Lung (tissue), 12 donors: ENCODE measurements around the gene LIPA. TPM values are rescaled to one million over a fixed set of nuclear protein-coding genes. Genes with fewer than 3 reads are reported as not detected.

Experiments used
- ATAC-seq: fragments of 200-7000 bp; cut with Tn5 transposase; one replicate; pipeline ENCODE4 v1.9.1; 2020; ENCODE audit warnings: moderate number of reproducible peaks; ENCODE audit not compliant: insufficient read depth, low FRiP score
- DNase-seq, 3 donors: peaks; one replicate each; pipeline ENCODE4 v3.0.0-alpha.2; 2013 to 2017
- H3K27ac ChIP-seq, 2 donors: one replicate each; pipeline ENCODE4 v1.5.1; 2013; ENCODE audit warnings: mild to moderate bottlenecking in 2 of 2, moderate library complexity in 2 of 2, control low read depth in 1 of 2, inconsistent platforms in 1 of 2, low read depth in 1 of 2, low read length in 1 of 2
- H3K27me3 ChIP-seq, 3 donors: one replicate each; pipeline ENCODE4 v1.5.1; 2013; ENCODE audit warnings: low read length in 2 of 3; ENCODE audit not compliant: control insufficient read depth in 3 of 3, insufficient read depth in 3 of 3
- H3K36me3 ChIP-seq, 4 donors: one replicate each; pipeline ENCODE4 v1.5.1; 2013; ENCODE audit warnings: low read length in 4 of 4, mild to moderate bottlenecking in 1 of 4, moderate library complexity in 1 of 4; ENCODE audit not compliant: control insufficient read depth in 4 of 4, insufficient read depth in 4 of 4
- H3K4me1 ChIP-seq, 5 donors: one replicate each; pipeline ENCODE4 v1.5.1; 2013; ENCODE audit warnings: low read length in 5 of 5, mild to moderate bottlenecking in 2 of 5, moderate library complexity in 1 of 5; ENCODE audit not compliant: control insufficient read depth in 5 of 5, insufficient read depth in 5 of 5
- H3K4me3 ChIP-seq: one replicate; pipeline ENCODE4 v1.5.1; 2013; ENCODE audit warnings: mild to moderate bottlenecking, control low read depth, moderate library complexity
- H3K9ac ChIP-seq, 2 donors: one replicate each; pipeline ENCODE4 v1.5.1; 2013; ENCODE audit warnings: low read length in 2 of 2, control low read depth in 1 of 2; ENCODE audit not compliant: insufficient read depth in 1 of 2
- H3K9me3 ChIP-seq, 4 donors: one replicate each; pipeline ENCODE4 v1.5.1; 2013; ENCODE audit warnings: low read length in 3 of 4, mild to moderate bottlenecking in 1 of 4, moderate library complexity in 1 of 4; ENCODE audit not compliant: control insufficient read depth in 4 of 4, insufficient read depth in 3 of 4
- CTCF ChIP-seq: IDR thresholded peaks from 2 replicates; pipeline ENCODE4 v1.5.1; 2012; ENCODE audit warnings: mild to moderate bottlenecking; ENCODE audit errors: control extremely low read depth, extremely low read depth
- WGBS, 2 donors: extraction: QIAGEN DNeasy Blood & Tissue Kit; methylation state at CpG; one replicate each; pipeline ENCODE4 v1.1.7; 2013; 5-methylcytosine and 5-hydroxymethylcytosine counted together
- polyA plus RNA-seq, 2 donors: library from polyadenylated mRNA; stranded (reverse); fragments of 200-250 nt; gene quantifications; one replicate each; pipeline ENCODE4 v1.2.1, GENCODE V29; 2013
- total RNA-seq, 2 donors: library from RNA; depleted of rRNA in 1 of 2; stranded (reverse); fragments of >200 nt in 1 of 2; gene quantifications; one replicate each; pipeline ENCODE4 v1.2.1, GENCODE V29; 2014 to 2021
- donor health status: control.
- donor health status: control.
- donor health status: Bipolar disorder and iron deficiency.
- donor health status: healthy.
- donor health status: DM: yes; HTN: yes; CAD: no.

Gene LIPA
- total and polyA plus RNA-seq, 4 donors, result 24.0 to 140 (median 71.7) TPM

- ATAC-seq, result no peak
- Histone ChIP-seq H3K4me3 (no peak overlapping the region), H3K27me3 (no peaks in the 10 kb centered on the region), H3K4me1 (peaks cover 0 to 11% (median 3%) of the 10 kb centered on the region in 5 donors), H3K36me3 (no peaks in the 10 kb centered on the region), H3K9me3 (no peaks in the 10 kb centered on the region), H3K27ac (no peak overlapping the region), H3K9ac (no peak overlapping the region)
- no peak for TF ChIP-seq CTCF
- WGBS, 2 donors, result 81 to 96% methylated on average over 1 of the region's 1 CpG
- DNase-seq, result no peak
Measured at GRCh38 chr10:89263531-89263930, 12.0 kb upstream of the LIPA start.

- ATAC-seq, result no peak
- 88 to 91% methylated on average over 1 of the region's 1 CpG for WGBS, 2 donors
- no peak overlapping the region for H3K9ac ChIP-seq
Measured at GRCh38 chr10:89263091-89263490, 11.5 kb upstream of the LIPA start.

GRCh38 chr10:89262086-89263051 lies 10.8 kb upstream of the LIPA start:
- no peaks in the 10 kb centered on the region for H3K9me3 ChIP-seq
- no peak overlapping the region for H3K9ac ChIP-seq
- no peak for ATAC-seq
- H3K4me1 ChIP-seq, result peaks cover 0 to 18% (median 3%) of the 10 kb centered on the region in 5 donors
- H3K27me3 ChIP-seq, result no peaks in the 10 kb centered on the region
- TF ChIP-seq CTCF, result no peak
- H3K27ac ChIP-seq, result no peak overlapping the region
- DNase-seq, result no peak
- H3K4me3 ChIP-seq, result no peak overlapping the region
- H3K36me3 ChIP-seq, result no peaks in the 10 kb centered on the region
- 83 to 93% methylated on average over 5 of the region's 5 CpGs for WGBS, 2 donors

More at GRCh38 chr10:89263091-89263490, 11.5 kb upstream of the LIPA start:
- DNase-seq, result no peak
- Histone ChIP-seq H3K4me1 (peaks cover 0 to 11% (median 3%) of the 10 kb centered on the region in 5 donors), H3K27me3 (no peaks in the 10 kb centered on the region), H3K9me3 (no peaks in the 10 kb centered on the region), H3K27ac (no peak overlapping the region), H3K36me3 (no peaks in the 10 kb centered on the region), H3K4me3 (no peak overlapping the region)
- no peak for TF ChIP-seq CTCF
